Esophagus muscularis mucosa (tissue), 3 donors: ENCODE results near the gene VPS29.
"Not testable (repeated sequence)": the region's sequence is repeated elsewhere in the genome, so short reads cannot be mapped to it uniquely, and the experiment has no call there.

Source experiments
- POLR2A ChIP-seq: fragments of 450-650 bp; IDR thresholded peaks from one replicate; pipeline ENCODE4 v1.6.1; 2017; ENCODE audit warnings: antibody characterized with exemption, moderate library complexity, mild to moderate bottlenecking, low read depth
- POLR2AphosphoS5 ChIP-seq, 2 donors: sonication (generic); formaldehyde crosslinking; IDR thresholded peaks; one replicate each; pipeline ENCODE4 v1.6.1; 2017; ENCODE audit warnings: antibody characterized with exemption in 2 of 2
- TF ChIP-seq, protein P1 (sequence below), 3 experiments: fragments of 200-600 bp in 2 of 3; fragments of 450-650 bp in 1 of 3; sonication (generic) in 2 of 3; IDR thresholded peaks; one replicate each; pipeline ENCODE4 v1.5.1; 2017 to 2019; ENCODE audit warnings: antibody characterized with exemption in 3 of 3, mild to moderate bottlenecking in 2 of 3, moderate library complexity in 1 of 3

DNA sequence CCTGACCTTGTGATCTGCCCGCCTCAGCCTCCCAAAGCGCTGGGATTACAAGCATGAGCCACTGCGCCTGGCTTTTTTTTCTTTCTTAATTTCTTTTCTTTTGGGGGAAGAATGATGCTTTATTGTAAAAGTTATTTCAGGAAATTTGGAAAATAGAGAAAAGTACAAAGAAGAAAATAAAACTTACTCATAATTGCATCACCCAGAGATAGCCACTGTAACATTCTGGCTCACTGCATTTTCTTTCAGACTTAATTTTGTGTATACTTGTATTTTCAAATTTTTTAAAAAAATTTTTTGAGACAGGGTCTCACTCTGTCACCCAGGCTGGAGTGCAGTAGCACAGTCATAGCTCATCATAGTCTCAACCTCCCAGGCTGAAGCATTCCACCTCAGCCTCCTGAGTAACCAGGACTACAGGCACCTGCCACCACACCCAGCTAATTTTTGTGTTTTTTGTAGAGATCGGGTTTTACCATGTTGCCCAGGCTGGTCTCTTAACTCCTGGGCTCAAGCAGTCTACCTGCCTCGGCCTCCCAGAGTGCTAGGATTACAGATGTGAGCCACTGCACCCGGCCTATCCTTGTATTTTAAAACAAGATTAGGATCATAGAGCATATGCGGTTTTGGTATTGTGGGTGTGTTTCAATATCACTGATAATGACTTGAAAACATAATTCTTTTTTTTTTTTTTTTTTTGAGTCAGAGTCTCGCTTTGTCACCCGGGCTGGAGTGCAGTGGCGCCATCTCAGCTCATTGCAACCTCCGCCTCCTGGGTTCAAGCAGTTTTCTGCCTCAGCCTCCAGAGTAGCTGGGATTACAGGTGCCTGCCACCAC lies 19.2 kb upstream of the VPS29 start:
- TF ChIP-seq POLR2AphosphoS5 (IDR thresholded peaks at IDR 0.05); POLR2A: not testable (repeated sequence)
- TF ChIP-seq, protein P1, sequence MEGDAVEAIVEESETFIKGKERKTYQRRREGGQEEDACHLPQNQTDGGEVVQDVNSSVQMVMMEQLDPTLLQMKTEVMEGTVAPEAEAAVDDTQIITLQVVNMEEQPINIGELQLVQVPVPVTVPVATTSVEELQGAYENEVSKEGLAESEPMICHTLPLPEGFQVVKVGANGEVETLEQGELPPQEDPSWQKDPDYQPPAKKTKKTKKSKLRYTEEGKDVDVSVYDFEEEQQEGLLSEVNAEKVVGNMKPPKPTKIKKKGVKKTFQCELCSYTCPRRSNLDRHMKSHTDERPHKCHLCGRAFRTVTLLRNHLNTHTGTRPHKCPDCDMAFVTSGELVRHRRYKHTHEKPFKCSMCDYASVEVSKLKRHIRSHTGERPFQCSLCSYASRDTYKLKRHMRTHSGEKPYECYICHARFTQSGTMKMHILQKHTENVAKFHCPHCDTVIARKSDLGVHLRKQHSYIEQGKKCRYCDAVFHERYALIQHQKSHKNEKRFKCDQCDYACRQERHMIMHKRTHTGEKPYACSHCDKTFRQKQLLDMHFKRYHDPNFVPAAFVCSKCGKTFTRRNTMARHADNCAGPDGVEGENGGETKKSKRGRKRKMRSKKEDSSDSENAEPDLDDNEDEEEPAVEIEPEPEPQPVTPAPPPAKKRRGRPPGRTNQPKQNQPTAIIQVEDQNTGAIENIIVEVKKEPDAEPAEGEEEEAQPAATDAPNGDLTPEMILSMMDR (IDR thresholded peaks at IDR 0.05), result not testable (repeated sequence)
